H1 (cell line): ENCODE results near the gene KIF26A.

Experiments
- BCL11A ChIP-seq, 2 experiments: IDR thresholded peaks; one replicate each; pipeline ENCODE4 v1.6.1; 2011; ENCODE audit warnings: low read depth in 2 of 2, low read length in 2 of 2, mild to moderate bottlenecking in 2 of 2
- CHD1 ChIP-seq: IDR thresholded peaks from 2 replicates; pipeline ENCODE4 v1.6.1; 2012; ENCODE audit warnings: low read depth, low read length, improper control_type of control experiment
- CHD2 ChIP-seq: IDR thresholded peaks from 2 replicates; pipeline ENCODE4 v1.6.1; 2012; ENCODE audit warnings: low read length, improper control_type of control experiment
- EP300 ChIP-seq, 2 experiments: IDR thresholded peaks; 1 replicate in 1 of 2; 2 replicates in 1 of 2; pipeline ENCODE4 v1.6.1; 2011 to 2012; ENCODE audit warnings: low read depth in 2 of 2, low read length in 2 of 2, mild to moderate bottlenecking in 2 of 2, borderline replicate concordance in 1 of 2, inconsistent platforms in 1 of 2, moderate library complexity in 1 of 2
- EZH2 ChIP-seq: fragments of 200-600 bp; sonication (generic); IDR thresholded peaks from 2 replicates; pipeline ENCODE4 v1.7.1; 2012; ENCODE audit warnings: low read depth, mild to moderate bottlenecking, moderate library complexity, low read length, inconsistent platforms; ENCODE audit not compliant: severe bottlenecking
- HDAC6 ChIP-seq: IDR thresholded peaks from one replicate; pipeline ENCODE4 v1.7.1; 2012; ENCODE audit warnings: low read depth, mild to moderate bottlenecking, inconsistent platforms, low read length, moderate library complexity
- KDM5A ChIP-seq: fragments of 200-600 bp; IDR thresholded peaks from 2 replicates; pipeline ENCODE4 v1.7.1; 2012; ENCODE audit warnings: mild to moderate bottlenecking, low read length, inconsistent platforms, mixed read lengths
- PHF8 ChIP-seq: fragments of 200-600 bp; sonication (generic); conservative IDR thresholded peaks from 2 replicates; pipeline ENCODE4 v1.7.1; 2012; ENCODE audit warnings: low read depth, mild to moderate bottlenecking, inconsistent platforms, low read length, moderate library complexity
- POLR2A ChIP-seq, 2 experiments: IDR thresholded peaks; 1 replicate in 1 of 2; 2 replicates in 1 of 2; pipeline ENCODE4 v1.6.1; 2011; ENCODE audit warnings: low read depth in 2 of 2, low read length in 2 of 2, mild to moderate bottlenecking in 2 of 2; ENCODE audit errors: control extremely low read depth in 1 of 2
- RAD21 ChIP-seq, 2 experiments: IDR thresholded peaks in 1 of 2; conservative IDR thresholded peaks in 1 of 2; 2 replicates each; pipeline ENCODE4 v1.6.1; 2011; ENCODE audit warnings: low read depth in 2 of 2, low read length in 2 of 2, improper control_type of control experiment in 1 of 2, inconsistent platforms in 1 of 2, mild to moderate bottlenecking in 1 of 2, moderate library complexity in 1 of 2
- SP1 ChIP-seq: IDR thresholded peaks from 2 replicates; pipeline ENCODE4 v1.6.1; 2011; ENCODE audit warnings: low read depth, low read length
- TF ChIP-seq, protein P1 (sequence below), 3 experiments: IDR thresholded peaks; 1 replicate in 2 of 3; 2 replicates in 1 of 3; pipeline versions ENCODE4 v1.5.1 to v1.6.1; 2011; ENCODE audit warnings: low read length in 3 of 3, mild to moderate bottlenecking in 3 of 3, inconsistent platforms in 2 of 3, low read depth in 1 of 3, moderate library complexity in 1 of 3; ENCODE audit not compliant: insufficient read depth in 1 of 3; ENCODE audit errors: control extremely low read depth in 1 of 3

DNA sequence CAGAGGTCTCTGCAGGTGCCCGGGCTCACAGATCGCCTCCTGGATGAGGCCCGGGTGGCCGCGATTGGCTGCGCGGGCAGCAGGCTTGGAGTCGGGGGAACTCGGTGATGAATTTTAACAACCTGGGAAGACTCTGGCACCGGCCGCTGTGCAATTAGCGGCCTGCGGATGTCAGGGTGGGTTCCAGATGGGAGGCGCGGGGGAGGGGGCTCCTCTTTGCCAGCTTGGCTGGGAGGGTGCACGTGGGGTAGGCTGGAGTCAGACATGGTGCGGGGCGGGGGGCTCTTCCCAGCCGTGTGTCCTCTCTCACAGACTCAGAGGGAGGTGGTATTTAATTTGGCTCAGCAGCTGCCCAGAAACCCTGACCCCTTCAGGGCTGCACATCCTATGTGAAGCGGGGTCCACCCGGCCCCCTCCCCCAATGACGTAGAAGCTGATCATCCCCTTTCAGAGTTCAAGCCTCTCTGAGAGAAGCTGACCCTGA lies 81.4 kb downstream of the KIF26A start:
- no peak for TF ChIP-seq CHD1
- TF ChIP-seq POLR2A (IDR thresholded peaks at IDR 0.05; ENCODE audit: control extremely low read depth in 1 of 2, low read depth in 2 of 2, low read length in 2 of 2), result no peak
- TF ChIP-seq RAD21 (IDR thresholded peaks at IDR 0.05 in 1 of 2, conservative IDR thresholded peaks at IDR 0.05 in 1 of 2; ENCODE audit: low read depth in 2 of 2, low read length in 2 of 2), result no peak
- TF ChIP-seq, protein P1, sequence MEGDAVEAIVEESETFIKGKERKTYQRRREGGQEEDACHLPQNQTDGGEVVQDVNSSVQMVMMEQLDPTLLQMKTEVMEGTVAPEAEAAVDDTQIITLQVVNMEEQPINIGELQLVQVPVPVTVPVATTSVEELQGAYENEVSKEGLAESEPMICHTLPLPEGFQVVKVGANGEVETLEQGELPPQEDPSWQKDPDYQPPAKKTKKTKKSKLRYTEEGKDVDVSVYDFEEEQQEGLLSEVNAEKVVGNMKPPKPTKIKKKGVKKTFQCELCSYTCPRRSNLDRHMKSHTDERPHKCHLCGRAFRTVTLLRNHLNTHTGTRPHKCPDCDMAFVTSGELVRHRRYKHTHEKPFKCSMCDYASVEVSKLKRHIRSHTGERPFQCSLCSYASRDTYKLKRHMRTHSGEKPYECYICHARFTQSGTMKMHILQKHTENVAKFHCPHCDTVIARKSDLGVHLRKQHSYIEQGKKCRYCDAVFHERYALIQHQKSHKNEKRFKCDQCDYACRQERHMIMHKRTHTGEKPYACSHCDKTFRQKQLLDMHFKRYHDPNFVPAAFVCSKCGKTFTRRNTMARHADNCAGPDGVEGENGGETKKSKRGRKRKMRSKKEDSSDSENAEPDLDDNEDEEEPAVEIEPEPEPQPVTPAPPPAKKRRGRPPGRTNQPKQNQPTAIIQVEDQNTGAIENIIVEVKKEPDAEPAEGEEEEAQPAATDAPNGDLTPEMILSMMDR (IDR thresholded peaks at IDR 0.05; ENCODE audit: control extremely low read depth in 1 of 3, insufficient read depth in 1 of 3, low read depth in 1 of 3, low read length in 3 of 3), result no peak
- no peak for TF ChIP-seq HDAC6
- TF ChIP-seq PHF8, result no peak
- TF ChIP-seq BCL11A (IDR thresholded peaks at IDR 0.05; ENCODE audit: low read depth in 2 of 2, low read length in 2 of 2), result no peak
- TF ChIP-seq EZH2, result no peak
- no peak for TF ChIP-seq CHD2
- TF ChIP-seq KDM5A, result no peak
- no peak for TF ChIP-seq SP1
- TF ChIP-seq EP300 (IDR thresholded peaks at IDR 0.05; ENCODE audit: borderline replicate concordance in 1 of 2, low read depth in 2 of 2, low read length in 2 of 2), result no peak
